Sigmoid colon (tissue), 4 donors: ENCODE measurements around the gene EEF2.

Experiments used
- EP300 ChIP-seq, 4 donors: sonication (generic); formaldehyde crosslinking; IDR thresholded peaks; one replicate each; pipeline ENCODE4 v1.6.1; 2017; ENCODE audit warnings: antibody characterized with exemption in 4 of 4
- POLR2A ChIP-seq, 2 donors: fragments of 450-650 bp; IDR thresholded peaks; one replicate each; pipeline ENCODE4 v1.6.1; 2016; ENCODE audit warnings: antibody characterized with exemption in 2 of 2, mild to moderate bottlenecking in 2 of 2, moderate library complexity in 2 of 2

- TF ChIP-seq EP300 (IDR thresholded peaks at IDR 0.05) (no peak), POLR2A (IDR thresholded peaks at IDR 0.05) (no peak)
These were observed 5.5 kb upstream of the EEF2 start for GRCh38 chr19:3990815-3991117.
